MM.1S (cell line): ENCODE data around the gene PINLYP.

Source experiments
- CTCF ChIP-seq: fragments of 300-600 bp; sonication (generic); IDR thresholded peaks from 2 replicates; pipeline ENCODE4 v1.5.1; 2016; ENCODE audit warnings: antibody characterized with exemption, low read length, mixed read lengths
- EZH2 ChIP-seq: fragments of 300-600 bp; sonication (generic); optimal IDR thresholded peaks from 2 replicates; pipeline ENCODE3; 2017; ENCODE audit warnings: low read depth, mild to moderate bottlenecking, antibody characterized with exemption, low read length, mixed read lengths
- EZH2phosphoT487 ChIP-seq: fragments of 300-600 bp; sonication (generic); IDR thresholded peaks from 2 replicates; pipeline ENCODE4 v1.6.1; 2018; ENCODE audit warnings: antibody characterized with exemption, low read length

GRCh38 chr19:43546581-43546980, 29.0 kb upstream of the PINLYP start:
- TF ChIP-seq CTCF (no peak), EZH2 (no peak), EZH2phosphoT487 (no peak)
